Smooth muscle cell (in vitro differentiated cells): Measurements from ENCODE around the gene MAN1A2. TPM values are rescaled to one million over a fixed set of nuclear protein-coding genes. Genes with fewer than 3 reads are reported as not detected.

Experiments used
- DNase-seq: peaks from one replicate; lab custom pipeline; 2025; ENCODE audit not compliant: unreplicated experiment; lab: John Stamatoyannopoulos, UW
- H2AFZ ChIP-seq: fragments of 200-600 bp; sonication (generic); 2 replicates; pipeline ENCODE4 v1.6.0; 2016; ENCODE audit warnings: antibody characterized with exemption, low read depth, mild to moderate bottlenecking
- H3F3A ChIP-seq: fragments of 200-600 bp; sonication (generic); 2 replicates; pipeline ENCODE4 v1.6.0; 2017; ENCODE audit warnings: antibody characterized with exemption, low read depth
- H3K27ac ChIP-seq: fragments of 200-600 bp; sonication (generic); 2 replicates; pipeline ENCODE4 v1.5.1; 2016; ENCODE audit warnings: low read depth, mild to moderate bottlenecking
- H3K27me3 ChIP-seq: fragments of 200-600 bp; sonication (generic); 2 replicates; pipeline ENCODE4 v1.6.1; 2016; ENCODE audit warnings: low read depth, mild to moderate bottlenecking
- H3K36me3 ChIP-seq: fragments of 200-600 bp; sonication (generic); 2 replicates; pipeline ENCODE4 v1.5.1; 2016; ENCODE audit warnings: low read depth
- H3K4me1 ChIP-seq: fragments of 200-600 bp; sonication (generic); 2 replicates; pipeline ENCODE4 v1.5.1; 2016; ENCODE audit warnings: low read depth
- H3K4me2 ChIP-seq: fragments of 200-600 bp; sonication (generic); 2 replicates; pipeline ENCODE4 v1.6.0; 2016; ENCODE audit warnings: mild to moderate bottlenecking
- H3K4me3 ChIP-seq: fragments of 200-600 bp; sonication (generic); 2 replicates; pipeline ENCODE4 v1.5.1; 2016; ENCODE audit warnings: mild to moderate bottlenecking
- H3K79me2 ChIP-seq: fragments of 200-600 bp; sonication (generic); 2 replicates; pipeline ENCODE4 v1.6.0; 2016; ENCODE audit warnings: low read depth, mild to moderate bottlenecking
- H3K9ac ChIP-seq: fragments of 200-600 bp; sonication (generic); 2 replicates; pipeline ENCODE4 v1.6.0; 2016; ENCODE audit warnings: low read depth
- H3K9me3 ChIP-seq: fragments of 200-600 bp; sonication (generic); replicated peaks from 2 replicates; pipeline ENCODE4 v1.5.1; 2016; ENCODE audit warnings: low read depth
- H4K20me1 ChIP-seq: fragments of 200-600 bp; sonication (generic); 2 replicates; pipeline ENCODE4 v1.6.0; 2016; ENCODE audit warnings: low read depth
- CTCF ChIP-seq: fragments of 200-600 bp; sonication (generic); IDR thresholded peaks from 2 replicates; pipeline ENCODE4 v1.5.1; 2017; ENCODE audit warnings: borderline replicate concordance, mild to moderate bottlenecking, antibody characterized with exemption; ENCODE audit not compliant: insufficient read depth, poor library complexity, severe bottlenecking
- WGBS: methylation state at CpG from one replicate; pipeline ENCODE4 v1.1.7; 2016; ENCODE audit warnings: low lambda C conversion rate; 5-methylcytosine and 5-hydroxymethylcytosine counted together
- polyA plus RNA-seq: library from polyadenylated mRNA; unstranded; fragments of >200 nt; fragmentation: Nextera tagmentation; extraction: Ambion mirVana; gene quantifications from 2 replicates; pipeline ENCODE4 v1.2.1, GENCODE V29; 2016
- total RNA-seq: library from RNA; depleted of rRNA; stranded (reverse); fragments of >200 nt; gene quantifications from 2 replicates; pipeline ENCODE4 v1.2.3, GENCODE V29; 2014

Gene MAN1A2
- total and polyA plus RNA-seq, 2 experiments from 2014 or later: 18.2 to 48.8 TPM

DNA sequence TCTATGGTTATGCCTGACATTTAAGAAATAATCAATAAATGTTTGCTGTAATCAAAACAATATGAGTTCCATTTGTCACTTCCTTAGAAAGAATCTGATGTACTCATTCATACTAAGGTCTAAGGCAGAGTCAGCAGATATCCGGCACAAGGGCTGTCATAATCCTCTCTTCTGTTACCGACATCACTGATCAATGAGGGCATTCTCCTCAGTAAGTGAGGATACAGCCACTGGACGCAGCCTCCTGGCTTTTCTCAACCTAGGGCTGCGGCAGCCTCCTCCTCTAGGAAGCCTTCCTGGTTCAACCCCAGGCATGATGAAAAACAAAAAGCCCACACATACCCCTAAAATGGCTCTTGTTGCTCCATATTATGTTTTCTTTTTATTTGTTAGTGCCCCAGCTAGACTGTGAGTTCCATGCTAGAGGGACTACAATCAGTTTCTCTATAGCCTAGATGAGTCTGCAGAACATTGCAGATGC is 197.9 kb downstream of the MAN1A2 start:
- H3K79me2 ChIP-seq: no peaks in the 10 kb centered on the region
- no peak overlapping the region for H3K4me2 ChIP-seq
- H3K27me3 ChIP-seq: no peaks in the 10 kb centered on the region
- H3K4me3 ChIP-seq: no peak overlapping the region
- no peaks in the 10 kb centered on the region for H3F3A ChIP-seq
- H3K36me3 ChIP-seq: no peaks in the 10 kb centered on the region
- H3K9ac ChIP-seq: no peak overlapping the region
- no peaks in the 10 kb centered on the region for H3K4me1 ChIP-seq
- no peaks in the 10 kb centered on the region for H4K20me1 ChIP-seq
- no peaks in the 10 kb centered on the region for H3K9me3 ChIP-seq
- TF ChIP-seq CTCF: no peak
- no peak overlapping the region for H2AFZ ChIP-seq
- WGBS: 95% methylated on average over 4 of the region's 4 CpGs
- no peak overlapping the region for H3K27ac ChIP-seq
- DNase-seq: no peak

- TF ChIP-seq CTCF: no peak
- Histone ChIP-seq H3K9ac (no peak overlapping the region), H3K4me2 (no peak overlapping the region), H3F3A (no peaks in the 10 kb centered on the region), H3K79me2 (no peaks in the 10 kb centered on the region), H4K20me1 (no peaks in the 10 kb centered on the region), H3K27ac (no peak overlapping the region), H3K27me3 (no peaks in the 10 kb centered on the region), H3K4me3 (no peak overlapping the region), H3K4me1 (no peaks in the 10 kb centered on the region), H3K9me3 (no peaks in the 10 kb centered on the region), H2AFZ (no peak overlapping the region), H3K36me3 (no peaks in the 10 kb centered on the region)
- no peak for DNase-seq
- 94% methylated on average over 8 of the region's 8 CpGs for WGBS
Observed at GRCh38 chr1:117565745-117566455, 198.7 kb downstream of the MAN1A2 start.

- Histone ChIP-seq H3K36me3 (no peaks in the 10 kb centered on the region), H3K27me3 (no peaks in the 10 kb centered on the region), H3K9me3 (no peaks in the 10 kb centered on the region), H3K79me2 (no peaks in the 10 kb centered on the region), H3K4me1 (no peaks in the 10 kb centered on the region), H3K4me3 (no peak overlapping the region), H3K4me2 (no peak overlapping the region), H4K20me1 (no peaks in the 10 kb centered on the region), H3K27ac (no peak overlapping the region), H2AFZ (no peak overlapping the region), H3F3A (no peaks in the 10 kb centered on the region), H3K9ac (no peak overlapping the region)
- no peak for TF ChIP-seq CTCF
- 90% methylated on average over 3 of the region's 3 CpGs for WGBS
- DNase-seq: no peak
Observed at GRCh38 chr1:117566556-117566955, 199.3 kb downstream of the MAN1A2 start.

GRCh38 chr1:117567435-117567834 is 200.2 kb downstream of the MAN1A2 start:
- Histone ChIP-seq H2AFZ (no peak overlapping the region), H4K20me1 (no peaks in the 10 kb centered on the region)
- no peak for TF ChIP-seq CTCF

More at GRCh38 chr1:117567435-117567834, 200.2 kb downstream of the MAN1A2 start:
- Histone ChIP-seq H3K4me3 (no peak overlapping the region), H3K9me3 (no peaks in the 10 kb centered on the region), H3K27ac (no peak overlapping the region), H3K79me2 (no peaks in the 10 kb centered on the region), H3K36me3 (no peaks in the 10 kb centered on the region), H3K4me2 (no peak overlapping the region), H3K9ac (no peak overlapping the region), H3F3A (no peaks in the 10 kb centered on the region), H3K27me3 (no peaks in the 10 kb centered on the region), H3K4me1 (no peaks in the 10 kb centered on the region)
- DNase-seq: no peak
- 92% methylated on average over 10 of the region's 10 CpGs for WGBS
